B cell (primary cell): ENCODE results near the gene GSS. TPM values are rescaled to one million over a fixed set of nuclear protein-coding genes. Genes with fewer than 3 reads are reported as not detected.

Experiments used
- ATAC-seq: fragments of 200-7000 bp; cut with Tn5 transposase; one replicate; pipeline ENCODE4 v1.10.0; 2021; ENCODE audit warnings: low read depth, mild to moderate bottlenecking, moderate number of reproducible peaks, moderate library complexity
- CTCF ChIA-PET: fragments of 350-600 bp; sonication (Branson Sonifier 250); formaldehyde crosslinking; loops from one replicate; lab custom pipeline; 2021; ENCODE audit warnings: antibody characterized with exemption, inconsistent platforms; lab: Charles Lee
- POLR2A ChIA-PET: fragments of 350-600 bp; sonication (Branson Sonifier 250); formaldehyde crosslinking; loops from one replicate; lab custom pipeline; 2021; ENCODE audit warnings: antibody characterized with exemption; lab: Charles Lee
- DNase-seq: peaks from one replicate; pipeline ENCODE4 v3.0.0; 2013
- H2AFZ ChIP-seq: 2 replicates; pipeline ENCODE4 v1.6.1; 2012; ENCODE audit warnings: mild to moderate bottlenecking, low read depth, low read length; ENCODE audit not compliant: insufficient read depth, poor library complexity, severe bottlenecking
- H3K27ac ChIP-seq, 2 donors: 1 replicate in 1 of 2; 2 replicates in 1 of 2; pipeline ENCODE4 v1.5.1; 2012 to 2013; ENCODE audit warnings: low read length in 2 of 2, mild to moderate bottlenecking in 2 of 2, moderate library complexity in 1 of 2
- H3K27me3 ChIP-seq, 4 experiments: fragments of 200-600 bp in 1 of 4; sonication (generic) in 1 of 4; replicated peaks in 1 of 4; 1 replicate in 2 of 4; 2 replicates in 2 of 4; pipeline versions ENCODE4 v1.6.1 to v1.7.0; 2013 to 2016; ENCODE audit warnings: low read length in 3 of 4, mild to moderate bottlenecking in 2 of 4, mixed read lengths in 1 of 4, moderate library complexity in 1 of 4; ENCODE audit not compliant: insufficient read depth in 4 of 4, control insufficient read depth in 3 of 4; ENCODE audit errors: control extremely low read depth in 1 of 4
- H3K36me3 ChIP-seq, 2 experiments: replicated peaks in 1 of 2; 1 replicate in 1 of 2; 2 replicates in 1 of 2; pipeline versions ENCODE4 v1.6.1 to v1.7.1; 2013; ENCODE audit warnings: low read length in 1 of 2; ENCODE audit not compliant: insufficient read depth in 2 of 2, control insufficient read depth in 1 of 2; ENCODE audit errors: control extremely low read depth in 1 of 2, extremely low read depth in 1 of 2
- H3K4me1 ChIP-seq, 2 donors: fragments of 200-600 bp in 1 of 2; sonication (generic) in 1 of 2; 1 replicate in 1 of 2; 2 replicates in 1 of 2; pipeline versions ENCODE4 v1.5.1 to v1.6.1; 2013 to 2017; ENCODE audit warnings: low read length in 2 of 2; ENCODE audit not compliant: control insufficient read depth in 2 of 2, insufficient read depth in 2 of 2
- H3K4me2 ChIP-seq: replicated peaks from 2 replicates; pipeline ENCODE3; 2012; ENCODE audit warnings: mild to moderate bottlenecking, low read depth, low read length; ENCODE audit not compliant: poor library complexity, severe bottlenecking
- H3K4me3 ChIP-seq, 5 experiments: fragments of 200-600 bp in 1 of 5; sonication (generic) in 1 of 5; 1 replicate in 3 of 5; 2 replicates in 2 of 5; pipeline versions ENCODE4 v1.5.1 to v1.7.0; 2011 to 2016; ENCODE audit warnings: low read length in 4 of 5, mild to moderate bottlenecking in 4 of 5, low read depth in 2 of 5, control low read depth in 1 of 5, moderate library complexity in 1 of 5; ENCODE audit not compliant: insufficient read depth in 1 of 5; ENCODE audit errors: control extremely low read depth in 1 of 5, extremely low read depth in 1 of 5
- H3K79me2 ChIP-seq: fragments of 200-600 bp; sonication (generic); one replicate; pipeline ENCODE4 v1.6.0; 2016; ENCODE audit warnings: low read length; ENCODE audit not compliant: control insufficient read depth, insufficient read depth
- H3K9ac ChIP-seq: fragments of 200-600 bp; sonication (generic); 2 replicates; pipeline ENCODE4 v1.6.1; 2017; ENCODE audit warnings: mild to moderate bottlenecking, low read length, moderate library complexity
- H3K9me3 ChIP-seq, 3 donors: one replicate each; pipeline versions ENCODE4 v1.6.1 to v1.7.1; 2013; ENCODE audit warnings: low read length in 2 of 3; ENCODE audit not compliant: control insufficient read depth in 2 of 3, insufficient read depth in 1 of 3; ENCODE audit errors: control extremely low read depth in 1 of 3
- H4K20me1 ChIP-seq: 2 replicates; pipeline ENCODE4 v1.6.0; 2012; ENCODE audit warnings: mild to moderate bottlenecking, low read length; ENCODE audit not compliant: insufficient read depth, control insufficient read depth, poor library complexity, severe bottlenecking
- H3K27ac Mint-ChIP-seq: one replicate; pipeline ENCODE4 v1.8.0; 2021; ENCODE audit warnings: mixed read lengths
- H3K27me3 Mint-ChIP-seq: one replicate; pipeline ENCODE4 v1.8.0; 2021; ENCODE audit warnings: mixed read lengths
- H3K4me1 Mint-ChIP-seq: one replicate; pipeline ENCODE4 v1.8.0; 2021; ENCODE audit warnings: mixed read lengths
- H3K4me3 Mint-ChIP-seq: one replicate; pipeline ENCODE4 v1.8.0; 2021; ENCODE audit warnings: mixed read lengths
- H3K9me3 Mint-ChIP-seq: one replicate; pipeline ENCODE4 v1.8.0; 2022; ENCODE audit warnings: mixed read lengths; ENCODE audit not compliant: insufficient read depth
- EZH2 ChIP-seq: IDR thresholded peaks from 2 replicates; pipeline ENCODE4 v1.6.1; 2012; ENCODE audit warnings: borderline replicate concordance, low read depth, mild to moderate bottlenecking, moderate library complexity, low read length; ENCODE audit not compliant: insufficient read depth, poor library complexity, severe bottlenecking
- WGBS: methylation state at CpG from one replicate; pipeline ENCODE4 v1.1.5; 2013; ENCODE audit warnings: missing lambda C conversion rate; ENCODE audit not compliant: insufficient coverage; 5-methylcytosine and 5-hydroxymethylcytosine counted together
- intact Hi-C: fragments of 100-400 bp; cut with micrococcal nuclease; formaldehyde crosslinking; loops from one replicate; pipeline ENCODE4 v1.10.0; 2022
- polyA plus RNA-seq: library from polyadenylated mRNA; depleted of rRNA; stranded (reverse); fragments of >200 nt; gene quantifications from 2 replicates; pipeline ENCODE4 v1.2.3, GENCODE V29; 2012
- total RNA-seq, 2 donors: library from RNA; stranded (reverse); fragments of 120-200 nt in 1 of 2; gene quantifications; 1 replicate in 1 of 2; 2 replicates in 1 of 2; pipeline versions ENCODE4 v1.2.3 to v1.2.4, GENCODE V29; 2013 to 2022
- TF ChIP-seq, protein P1 (sequence below): fragments of 200-600 bp; IDR thresholded peaks from one replicate; pipeline ENCODE4 v1.8.0; 2022; ENCODE audit warnings: antibody characterized with exemption, mild to moderate bottlenecking

The GSS gene
- total and polyA plus RNA-seq, 2 donors (not counting 1 experiment from before 2014, with no cell fraction given), result 22.5 to 28.6 TPM

DNA sequence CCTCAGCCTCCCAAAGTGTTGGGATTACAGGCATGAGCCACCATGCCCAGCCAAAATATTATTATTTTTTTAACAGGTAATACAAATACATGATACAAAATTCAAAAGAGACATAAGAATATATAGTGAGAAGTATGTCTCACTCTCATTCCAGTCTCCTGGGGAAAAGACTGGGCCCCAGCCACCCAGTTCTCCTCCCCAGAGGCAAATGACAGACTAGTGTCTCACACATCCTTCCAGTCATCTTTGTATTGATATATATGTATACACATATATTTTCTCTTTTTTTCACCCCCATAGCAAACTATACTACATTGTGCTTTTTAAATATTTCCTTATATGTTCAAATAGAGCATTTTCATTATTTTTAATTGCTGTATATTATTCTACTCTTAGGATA lies 8.3 kb downstream of the GSS start:
- no peaks in the 10 kb centered on the region for H4K20me1 ChIP-seq
- H3K4me1 ChIP-seq, result no peaks in the 10 kb centered on the region
- ATAC-seq (no peak), DNase-seq (no peak)
- H3K79me2 ChIP-seq, result no peaks in the 10 kb centered on the region
- H3K27me3 ChIP-seq, result no peaks in the 10 kb centered on the region
- no peak overlapping the region for H3K27ac ChIP-seq
- no peak overlapping the region for H3K4me3 ChIP-seq
- no peak overlapping the region for H3K4me2 ChIP-seq
- no peak overlapping the region for H3K9ac ChIP-seq
- no peak overlapping the region for H2AFZ ChIP-seq
- intact Hi-C loops, result no loop called here
- peaks cover 3 to 12% of the 10 kb centered on the region in 2 experiments for H3K36me3 ChIP-seq
- peaks cover 5% of the 10 kb centered on the region for H3K4me1 Mint-ChIP-seq
- H3K4me3 Mint-ChIP-seq, result no peak overlapping the region
- no peaks in the 10 kb centered on the region for H3K27me3 Mint-ChIP-seq
- H3K9me3 ChIP-seq, result no peaks in the 10 kb centered on the region
- no peak for TF ChIP-seq EZH2
- TF ChIP-seq, protein P1, sequence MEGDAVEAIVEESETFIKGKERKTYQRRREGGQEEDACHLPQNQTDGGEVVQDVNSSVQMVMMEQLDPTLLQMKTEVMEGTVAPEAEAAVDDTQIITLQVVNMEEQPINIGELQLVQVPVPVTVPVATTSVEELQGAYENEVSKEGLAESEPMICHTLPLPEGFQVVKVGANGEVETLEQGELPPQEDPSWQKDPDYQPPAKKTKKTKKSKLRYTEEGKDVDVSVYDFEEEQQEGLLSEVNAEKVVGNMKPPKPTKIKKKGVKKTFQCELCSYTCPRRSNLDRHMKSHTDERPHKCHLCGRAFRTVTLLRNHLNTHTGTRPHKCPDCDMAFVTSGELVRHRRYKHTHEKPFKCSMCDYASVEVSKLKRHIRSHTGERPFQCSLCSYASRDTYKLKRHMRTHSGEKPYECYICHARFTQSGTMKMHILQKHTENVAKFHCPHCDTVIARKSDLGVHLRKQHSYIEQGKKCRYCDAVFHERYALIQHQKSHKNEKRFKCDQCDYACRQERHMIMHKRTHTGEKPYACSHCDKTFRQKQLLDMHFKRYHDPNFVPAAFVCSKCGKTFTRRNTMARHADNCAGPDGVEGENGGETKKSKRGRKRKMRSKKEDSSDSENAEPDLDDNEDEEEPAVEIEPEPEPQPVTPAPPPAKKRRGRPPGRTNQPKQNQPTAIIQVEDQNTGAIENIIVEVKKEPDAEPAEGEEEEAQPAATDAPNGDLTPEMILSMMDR, result no peak
- ChIA-PET CTCF (no interaction called here), POLR2A (no interaction called here)
- no peaks in the 10 kb centered on the region for H3K9me3 Mint-ChIP-seq
- H3K27ac Mint-ChIP-seq, result no peak overlapping the region

DNA sequence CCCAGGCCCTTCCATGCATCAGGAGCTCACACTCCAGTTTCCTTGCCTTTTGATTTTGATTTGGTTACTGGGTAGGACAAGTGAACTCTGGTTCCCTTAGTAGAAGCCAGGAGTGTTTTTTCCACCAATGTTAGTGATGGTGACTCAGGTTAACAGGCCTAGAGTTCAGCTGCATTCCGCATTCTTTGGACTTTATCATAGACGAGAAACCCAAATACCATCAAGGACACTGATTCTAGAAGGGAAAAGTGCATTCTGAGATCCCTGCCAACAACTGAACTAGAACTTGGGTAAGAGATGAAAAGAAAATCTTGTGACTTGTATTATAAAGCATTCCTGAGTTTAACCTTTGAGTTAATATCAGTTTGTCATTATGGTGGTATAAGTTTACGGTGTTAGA lies 8.9 kb downstream of the GSS start:
- Histone ChIP-seq H4K20me1 (no peaks in the 10 kb centered on the region), H3K9ac (no peak overlapping the region), H3K9me3 (no peaks in the 10 kb centered on the region), H3K4me1 (no peaks in the 10 kb centered on the region), H3K36me3 (peaks cover 3 to 19% of the 10 kb centered on the region in 2 experiments), H3K4me2 (no peak overlapping the region), H2AFZ (no peak overlapping the region), H3K27me3 (no peaks in the 10 kb centered on the region), H3K79me2 (no peaks in the 10 kb centered on the region), H3K4me3 (no peak overlapping the region), H3K27ac (no peak overlapping the region)
- POLR2A ChIA-PET, result no interaction called here
- 100% methylated on average over 1 of the region's 3 CpGs for WGBS
- Mint-ChIP-seq H3K4me3 (no peak overlapping the region), H3K27ac (no peak overlapping the region), H3K4me1 (peaks cover 4% of the 10 kb centered on the region), H3K9me3 (no peaks in the 10 kb centered on the region), H3K27me3 (no peaks in the 10 kb centered on the region)
- intact Hi-C loops, result no loop called here
- DNase-seq, result no peak
- no peak for ATAC-seq
- CTCF ChIA-PET, result no interaction called here
- TF ChIP-seq, protein P1, result no peak
- TF ChIP-seq EZH2, result no peak
